Activated CD4-positive, alpha-beta T cell treated with anti-CD3 and anti-CD28 coated beads, Interleukin-2, Interleukin-4, amounts not matched to agents 100 ng/mL and 50 ng/mL, durations not matched to agents 16 hours and 8 hours (primary cell): ENCODE measurements around the gene HLA-G.
"Not testable (repeated sequence)": the region's sequence is repeated elsewhere in the genome, so short reads cannot be mapped to it uniquely, and the experiment has no call there.

Source experiments
- DNase-seq: peaks from one replicate; pipeline ENCODE4 v3.0.0-alpha.2; 2020; ENCODE audit warnings: low spot score

The HLA-G gene

DNA sequence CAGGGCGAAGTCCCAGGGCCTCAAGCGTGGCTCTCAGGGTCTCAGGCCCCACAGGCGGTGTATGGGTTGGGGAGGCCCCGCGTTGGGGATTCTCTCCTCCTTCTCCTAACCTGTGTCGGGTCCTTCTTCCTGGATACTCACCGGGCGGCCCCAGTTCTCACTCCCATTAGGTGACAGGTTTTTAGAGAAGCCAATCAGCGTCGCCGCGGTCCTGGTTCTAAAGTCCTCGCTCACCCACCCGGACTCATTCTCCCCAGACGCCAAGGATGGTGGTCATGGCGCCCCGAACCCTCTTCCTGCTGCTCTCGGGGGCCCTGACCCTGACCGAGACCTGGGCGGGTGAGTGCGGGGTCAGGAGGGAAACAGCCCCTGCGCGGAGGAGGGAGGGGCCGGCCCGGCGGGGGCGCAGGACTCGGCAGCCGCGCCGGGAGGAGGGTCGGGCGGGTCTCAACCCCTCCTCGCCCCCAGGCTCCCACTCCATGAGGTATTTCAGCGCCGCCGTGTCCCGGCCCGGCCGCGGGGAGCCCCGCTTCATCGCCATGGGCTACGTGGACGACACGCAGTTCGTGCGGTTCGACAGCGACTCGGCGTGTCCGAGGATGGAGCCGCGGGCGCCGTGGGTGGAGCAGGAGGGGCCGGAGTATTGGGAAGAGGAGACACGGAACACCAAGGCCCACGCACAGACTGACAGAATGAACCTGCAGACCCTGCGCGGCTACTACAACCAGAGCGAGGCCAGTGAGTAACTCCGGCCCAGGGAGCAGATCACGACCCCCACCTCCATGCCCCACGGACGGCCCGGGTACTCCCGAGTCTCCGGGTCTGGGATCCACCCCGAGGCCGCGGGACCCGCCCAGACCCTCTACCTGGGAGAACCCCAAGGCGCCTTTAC is at the start of gene HLA-G:
HLA-G (plus strand) TSS at position 247 of the 892 bp plus-strand sequence; CDS start at position 267, 20 bp downstream.
- no peak for DNase-seq

DNA sequence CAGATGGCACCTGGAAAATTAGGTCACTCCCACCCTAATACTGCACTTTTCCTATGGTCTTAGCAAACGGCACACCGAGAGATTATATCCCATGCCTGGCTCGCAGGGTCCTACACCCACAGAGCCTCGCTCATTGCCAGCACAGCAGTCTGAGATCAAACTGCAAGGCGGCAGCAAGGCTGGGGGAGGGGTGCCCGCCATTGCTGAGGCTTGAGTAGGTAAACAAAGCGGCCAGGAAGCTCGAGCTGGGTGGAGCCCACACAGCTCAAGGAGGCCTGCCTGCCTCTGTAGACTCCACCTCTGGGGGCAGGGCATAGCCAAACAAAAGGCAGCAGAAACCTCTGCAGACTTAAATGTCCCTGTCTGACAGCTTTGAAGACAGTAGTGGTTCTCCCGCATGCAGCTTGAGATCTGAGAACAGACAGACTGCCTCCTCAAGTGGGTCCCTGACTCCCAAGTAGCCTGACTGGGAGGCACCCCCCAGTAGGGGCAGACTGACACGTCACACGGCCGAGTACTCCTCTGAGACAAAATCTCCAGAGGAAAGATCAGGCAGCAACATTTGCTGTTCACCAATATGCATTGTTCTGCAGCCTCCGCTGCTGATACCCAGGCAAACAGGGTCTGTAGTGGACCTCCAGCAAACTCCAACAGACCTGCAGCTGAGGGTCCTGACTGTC is 47.5 kb upstream of the HLA-G start:
- DNase-seq = not testable (repeated sequence)

DNA sequence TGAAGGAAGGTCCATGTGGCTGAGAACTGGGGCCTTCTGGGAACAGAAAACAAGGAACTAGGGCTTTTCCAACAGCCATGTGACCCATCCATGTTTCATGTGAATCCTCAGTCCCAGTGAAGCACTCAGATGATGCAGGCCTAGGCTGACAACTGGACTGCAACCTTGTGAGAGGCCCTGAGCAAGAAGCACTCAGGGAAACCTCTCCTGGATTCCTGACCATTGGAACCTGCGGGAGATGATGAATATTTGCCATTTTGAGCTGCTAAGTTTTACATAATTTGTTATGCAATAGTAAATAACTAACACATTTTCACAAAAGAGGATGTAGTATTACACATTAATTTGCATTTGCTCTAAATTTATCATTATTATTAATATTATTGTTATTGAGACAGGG is 38.4 kb upstream of the HLA-G start:
- DNase-seq = no peak

DNA sequence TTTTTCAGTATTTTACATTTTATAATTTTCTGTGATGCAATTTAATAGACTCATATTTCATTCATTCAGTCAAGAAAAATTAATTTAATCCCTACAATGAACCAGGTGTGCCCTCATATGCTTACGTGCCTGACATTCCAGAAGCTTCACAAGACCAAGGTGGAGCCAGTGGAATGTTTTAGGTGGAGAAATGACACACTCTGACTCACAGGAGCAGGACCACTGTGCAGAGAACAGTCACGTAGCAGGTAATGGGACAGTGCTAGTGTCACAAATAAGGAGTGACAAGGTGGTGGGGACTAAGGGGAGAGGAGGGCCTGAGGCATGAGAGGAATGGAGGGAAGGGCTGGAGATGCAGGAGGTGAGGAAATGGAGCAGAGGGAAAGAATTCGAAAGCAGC is 37.0 kb upstream of the HLA-G start:
- DNase-seq = no peak

DNA sequence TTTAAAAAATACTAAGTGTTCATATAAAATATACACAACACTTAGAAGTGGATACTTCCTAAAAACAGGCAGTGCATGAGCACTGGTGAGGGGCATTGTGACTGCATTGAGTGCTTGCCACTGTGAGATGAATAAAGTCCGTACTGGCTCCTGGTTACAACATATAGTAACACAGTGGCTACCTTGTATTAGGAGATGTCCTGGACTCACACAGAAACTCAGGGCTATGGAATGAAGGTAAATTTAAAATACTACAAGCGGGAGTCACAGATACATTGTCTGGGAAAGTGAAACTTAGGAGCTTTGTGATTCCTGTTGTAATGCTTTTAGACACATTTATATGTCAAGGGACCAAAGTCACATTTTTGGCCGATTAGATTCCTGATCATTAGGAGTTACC is 36.5 kb upstream of the HLA-G start:
- DNase-seq = no peak

DNA sequence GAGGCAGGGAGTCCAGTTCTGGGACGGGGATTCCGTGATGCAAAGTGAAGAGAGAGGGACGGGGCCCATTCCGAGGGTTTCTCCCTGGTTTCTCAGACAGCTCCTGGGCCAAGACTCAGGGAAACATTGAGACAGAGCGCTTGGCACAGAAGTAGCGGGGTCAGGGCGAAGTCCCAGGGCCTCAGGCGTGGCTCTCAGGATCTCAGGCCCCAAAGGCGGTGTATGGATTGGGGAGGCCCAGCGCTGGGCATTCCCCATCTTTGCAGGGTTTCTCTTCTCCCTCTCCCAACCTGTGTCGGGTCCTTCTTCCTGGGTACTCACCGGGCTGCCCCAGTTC is 35.9 kb upstream of the HLA-G start:
- no peak for DNase-seq

DNA sequence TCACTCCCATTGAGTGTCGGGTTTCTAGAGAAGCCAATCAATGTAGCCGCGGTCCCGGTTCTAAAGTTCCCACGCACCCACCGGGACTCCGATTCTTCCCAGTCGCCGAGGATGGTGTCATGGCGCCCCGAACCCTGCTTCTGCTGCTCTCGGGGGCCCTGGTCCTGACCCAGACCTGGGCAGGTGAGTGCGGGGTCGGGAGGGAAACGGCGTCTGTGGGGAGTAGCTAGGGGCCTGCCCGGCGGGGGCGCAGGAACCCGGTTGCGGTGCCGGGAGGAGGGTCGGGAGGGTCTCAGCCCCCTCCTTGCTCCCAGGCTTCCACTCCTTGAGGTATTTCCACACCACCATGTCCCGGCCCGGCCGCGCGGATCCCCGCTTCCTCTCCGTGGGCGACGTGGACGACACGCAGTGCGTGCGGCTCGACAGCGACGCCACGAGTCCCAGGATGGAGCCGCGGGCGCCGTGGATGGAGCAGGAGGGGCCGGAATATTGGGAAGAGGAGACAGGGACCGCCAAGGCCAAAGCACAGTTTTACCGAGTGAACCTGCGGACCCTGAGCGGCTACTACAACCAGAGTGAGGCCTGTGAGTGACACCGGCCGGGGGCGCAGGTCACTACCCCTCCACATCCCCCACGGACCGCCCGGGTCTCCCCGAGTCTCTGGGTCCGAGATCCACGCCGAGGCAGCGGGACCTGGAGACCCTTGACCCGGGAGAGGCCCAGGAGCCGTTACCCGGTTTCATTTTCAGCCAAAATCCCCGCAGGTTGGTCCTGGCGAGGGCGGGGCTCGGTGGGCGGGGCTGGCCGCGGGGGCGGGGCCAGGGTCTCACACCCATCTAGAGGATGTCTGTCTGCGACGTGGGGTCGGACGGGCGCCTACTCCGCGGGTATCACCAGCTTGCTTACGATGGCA is 35.2 kb upstream of the HLA-G start:
- peak; percentile 63 for DNase-seq

DNA sequence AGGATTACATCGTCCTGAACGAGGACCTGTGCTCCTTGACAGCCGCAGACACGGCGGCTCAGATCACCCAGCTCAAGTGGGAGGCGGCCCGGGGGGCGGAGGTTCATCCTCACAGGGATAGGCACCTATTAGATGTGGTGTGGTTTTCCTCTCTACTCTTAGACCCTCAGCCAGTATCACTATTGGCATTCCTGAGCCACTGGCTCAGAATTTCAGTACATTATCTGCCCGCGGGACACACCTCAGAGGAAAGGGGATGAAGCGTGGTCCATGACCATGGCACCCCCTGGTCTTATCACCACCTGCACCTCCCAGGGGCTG is 34.6 kb upstream of the HLA-G start:
- no peak for DNase-seq

DNA sequence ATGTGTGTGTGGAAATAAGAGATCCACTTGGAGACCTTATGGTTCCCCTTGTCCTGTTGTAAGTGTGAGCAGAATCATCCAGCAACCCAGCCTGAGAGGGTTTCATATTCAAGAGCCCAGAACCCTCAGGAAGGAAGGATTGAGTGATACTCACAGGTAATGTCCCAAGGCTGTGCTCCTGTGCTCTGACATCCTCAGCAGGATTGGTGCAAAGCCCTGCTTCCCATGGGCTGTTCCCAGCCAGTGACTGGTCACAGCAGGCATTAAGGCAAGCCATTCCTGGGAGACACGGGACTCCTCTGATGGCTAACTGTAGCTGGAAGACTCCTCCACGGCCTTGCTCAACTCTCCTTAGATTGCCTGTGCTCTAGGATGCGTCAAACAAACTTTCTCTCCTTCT is 33.8 kb upstream of the HLA-G start:
- DNase-seq = no peak

DNA sequence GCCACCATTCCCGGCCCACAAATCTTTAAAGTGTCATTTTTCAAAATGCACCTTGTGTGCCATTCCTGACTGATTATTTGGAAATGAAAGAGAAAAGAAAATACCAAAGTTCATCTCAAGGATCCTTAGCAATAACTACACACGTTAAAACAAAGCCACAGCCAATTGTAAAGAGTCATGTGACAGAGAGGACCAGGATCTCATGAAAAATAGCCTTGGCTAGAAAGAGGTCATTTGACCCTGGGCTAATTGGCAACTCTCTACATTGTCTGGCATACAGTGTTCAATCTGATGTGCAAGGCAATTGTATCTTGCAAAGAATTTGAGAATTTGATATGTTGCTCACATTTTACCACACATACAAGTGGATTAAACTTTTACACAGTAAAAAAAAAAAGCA is 31.6 kb upstream of the HLA-G start:
- no peak for DNase-seq

DNA sequence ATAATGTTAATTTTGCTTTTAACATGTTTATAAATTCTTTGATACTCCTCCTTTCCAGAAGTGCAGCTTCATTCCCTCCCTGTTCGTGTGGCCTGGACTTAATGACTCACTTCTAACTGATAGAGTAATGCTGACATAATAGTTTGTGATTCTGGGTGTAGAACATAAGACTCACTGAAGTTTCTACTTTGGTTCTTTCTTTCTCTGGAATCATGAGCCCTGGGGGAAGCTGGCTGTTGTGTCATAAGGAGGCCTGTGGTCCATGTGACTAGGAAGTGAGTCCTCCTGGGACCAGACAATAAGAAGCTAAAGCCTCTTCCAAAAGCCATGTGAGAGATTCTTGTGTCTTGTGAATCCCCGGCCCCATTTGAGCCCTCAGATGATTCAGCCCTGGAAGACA is 30.5 kb upstream of the HLA-G start:
- DNase-seq = no peak

DNA sequence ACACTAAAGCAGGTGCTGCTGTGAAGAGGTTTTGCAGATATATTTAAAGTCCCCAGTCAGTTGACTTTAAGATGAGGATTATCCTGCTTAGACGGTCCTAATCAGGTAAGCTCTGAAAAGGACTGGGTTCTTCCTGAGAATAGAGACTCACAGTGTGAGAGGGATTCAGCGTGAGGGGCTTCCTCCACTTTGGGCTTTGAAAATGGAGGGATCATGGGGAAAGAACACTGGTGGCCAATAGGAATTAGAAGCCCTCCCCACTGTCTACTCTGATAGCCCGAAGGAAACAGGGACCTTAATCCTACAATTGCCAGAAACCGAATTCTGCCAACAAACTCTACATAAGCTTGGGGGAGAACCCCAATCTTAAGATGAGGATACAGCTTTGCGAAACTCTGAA is 29.7 kb upstream of the HLA-G start:
- DNase-seq = no peak

DNA sequence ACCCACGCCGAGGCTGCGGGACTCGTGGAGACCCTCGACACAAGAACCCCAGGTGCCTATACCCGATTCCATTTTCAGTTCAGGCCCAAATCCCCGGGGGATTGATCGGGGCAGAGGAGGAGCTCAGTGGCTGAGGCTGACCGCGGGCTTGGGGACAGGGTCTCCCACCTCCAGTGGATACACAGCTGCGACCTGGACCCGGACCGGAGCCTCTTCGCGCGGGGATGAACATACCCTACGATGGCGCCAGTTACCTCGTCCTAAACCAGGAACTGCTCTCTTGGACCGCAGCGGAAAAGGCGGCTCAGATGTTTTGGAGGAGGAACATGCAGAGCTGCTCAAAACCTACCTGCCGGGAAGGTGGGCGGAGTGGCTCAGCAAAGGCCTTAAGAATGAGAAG is 27.4 kb upstream of the HLA-G start:
- DNase-seq = no peak

DNA sequence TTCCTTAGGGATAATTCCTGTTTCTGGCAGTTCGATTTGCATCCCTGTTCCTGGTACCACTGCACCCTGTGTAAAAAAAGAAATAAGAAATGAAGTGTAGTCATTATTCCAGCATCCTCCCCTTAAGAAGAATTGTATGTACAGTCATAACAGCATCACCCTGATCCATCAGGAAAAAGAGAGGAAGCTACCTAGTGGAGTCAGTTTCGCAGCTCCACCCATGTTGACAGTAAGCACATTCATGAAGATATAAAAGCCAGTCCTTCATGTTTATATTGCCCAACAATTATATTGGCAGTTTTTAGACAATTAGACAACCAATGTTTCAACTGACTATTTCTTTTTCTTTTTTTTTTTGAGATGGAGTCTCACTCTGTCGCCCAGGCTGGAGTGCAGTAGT is 21.2 kb upstream of the HLA-G start:
- DNase-seq = no peak

DNA sequence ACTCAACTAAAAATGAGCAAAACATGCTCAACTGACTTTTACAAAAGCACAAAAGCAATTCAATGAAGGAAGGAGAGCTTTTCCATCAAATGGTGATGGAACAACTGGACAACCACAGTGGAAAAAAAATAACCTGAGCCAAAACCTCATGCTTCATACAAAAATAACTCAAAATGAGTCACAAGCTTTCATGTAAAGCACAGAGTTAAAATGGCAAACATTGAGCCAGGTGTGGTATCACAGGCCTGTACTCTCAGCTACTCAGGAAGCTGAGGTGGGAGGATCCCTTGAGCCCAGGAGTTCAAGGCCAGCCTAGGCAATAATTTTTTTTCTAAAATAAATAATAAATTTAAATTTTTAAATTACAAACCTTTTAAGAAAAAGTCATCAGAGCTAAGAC is 18.4 kb upstream of the HLA-G start:
- DNase-seq = no peak

DNA sequence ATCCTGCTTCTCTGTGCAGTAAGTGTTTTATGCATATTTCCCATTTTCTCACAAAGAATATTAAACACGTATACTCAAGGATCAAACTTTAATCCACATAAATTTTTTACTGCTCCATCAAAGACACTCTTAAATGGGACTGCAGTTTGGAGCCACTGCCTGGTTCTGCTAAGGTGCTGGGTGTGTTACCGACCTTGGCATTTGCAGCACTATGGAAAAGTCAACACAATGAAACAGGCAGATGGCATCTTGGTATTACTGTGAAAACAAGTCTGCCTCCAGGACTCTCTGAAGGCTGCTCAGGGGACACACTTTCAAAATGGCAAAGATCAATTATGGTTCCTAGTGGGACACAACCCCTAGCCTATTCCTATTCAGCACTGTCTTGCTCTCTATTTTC is 17.3 kb upstream of the HLA-G start:
- no peak for DNase-seq

DNA sequence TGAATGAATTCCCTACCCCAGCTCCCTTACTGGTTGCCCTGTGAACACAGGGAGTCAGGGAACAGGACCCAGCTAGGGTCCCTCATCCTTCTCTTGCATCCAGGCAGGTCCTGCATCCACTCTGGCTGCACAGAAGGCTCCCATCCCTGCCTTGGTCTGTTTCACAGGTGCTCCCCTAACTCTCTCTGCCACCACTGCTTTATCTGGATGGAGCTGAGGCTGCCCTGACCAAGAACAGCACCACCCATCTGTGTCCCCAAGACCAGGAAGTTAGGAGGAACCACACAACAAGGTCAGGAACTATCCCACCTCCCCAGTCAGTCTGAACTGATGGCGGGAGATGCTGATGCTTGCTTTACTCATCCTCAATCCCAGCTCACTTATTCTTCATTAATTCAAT is 16.2 kb upstream of the HLA-G start:
- no peak for DNase-seq

DNA sequence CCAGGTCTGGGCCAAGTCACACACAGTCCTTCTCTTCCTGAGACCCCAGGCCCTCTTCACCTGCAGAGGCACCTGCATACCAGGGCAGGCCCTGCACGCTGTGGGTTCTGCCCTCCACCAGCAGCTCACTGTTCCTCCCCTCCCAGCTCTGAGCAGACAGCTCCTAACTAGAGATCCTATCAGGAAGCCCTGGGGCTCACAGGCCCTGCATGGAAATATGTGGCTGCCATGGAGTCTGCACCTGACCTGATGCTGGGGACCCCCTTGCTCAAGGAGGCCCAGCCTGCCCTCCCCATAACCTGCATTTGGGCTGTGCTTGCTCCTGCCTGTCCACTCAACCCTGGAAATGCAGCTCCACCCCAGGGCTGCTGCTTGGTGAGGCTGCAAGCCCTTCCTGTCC is 14.6 kb upstream of the HLA-G start:
- no peak for DNase-seq

DNA sequence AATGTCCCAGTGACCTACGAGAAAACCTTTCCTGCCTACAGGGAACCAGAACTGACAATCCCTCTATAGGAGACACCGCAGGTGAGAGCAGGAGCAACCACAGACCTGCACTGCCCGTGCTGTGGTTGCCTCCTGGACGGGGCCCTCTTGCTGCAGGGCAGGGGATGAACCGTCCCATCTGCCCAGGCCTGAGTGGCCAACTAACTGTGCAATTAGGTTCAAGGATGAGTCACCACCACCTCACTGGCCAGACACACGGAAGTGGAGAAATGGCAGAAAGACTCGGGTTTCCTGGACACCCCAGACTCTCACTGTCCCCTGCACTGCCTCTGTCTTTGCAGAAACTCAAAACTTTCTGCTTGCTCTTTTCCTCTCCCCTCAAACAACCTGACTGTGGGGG is 13.8 kb upstream of the HLA-G start:
- DNase-seq = no peak

DNA sequence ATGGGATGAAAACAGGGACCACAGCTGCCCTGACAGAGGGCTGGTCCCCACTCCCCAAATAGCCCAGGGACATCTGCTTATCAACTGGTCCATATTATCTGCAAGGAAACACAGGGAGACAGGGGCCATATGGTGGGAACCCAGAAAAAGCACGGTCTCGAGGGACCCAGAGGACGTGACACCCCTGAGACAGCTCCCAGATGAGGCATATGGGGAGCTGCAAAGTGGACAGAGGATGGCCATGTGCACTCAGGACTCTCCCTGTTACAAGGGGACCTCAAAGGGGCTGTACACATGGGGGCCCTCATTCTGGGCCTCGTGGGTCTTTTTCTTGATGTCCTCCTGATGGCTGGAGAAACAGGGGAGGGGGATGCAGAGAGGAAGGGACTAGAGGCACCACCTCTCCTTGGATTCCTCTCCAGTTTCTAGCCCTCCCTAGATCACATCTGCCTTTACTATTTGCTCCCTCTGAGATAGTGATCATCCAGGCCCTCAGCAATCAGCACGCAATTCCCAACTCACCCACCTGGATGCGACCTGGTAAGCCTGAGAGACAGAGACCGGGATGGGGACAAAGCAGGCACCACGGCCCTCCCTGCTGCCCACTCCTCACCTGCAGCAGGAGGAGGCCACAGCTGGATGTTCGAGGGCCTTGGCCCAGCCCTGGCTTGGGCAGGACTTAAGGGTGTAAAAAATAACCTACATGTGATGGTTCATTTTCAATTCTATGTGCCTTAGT is 13.1 kb upstream of the HLA-G start:
- DNase-seq = no peak

DNA sequence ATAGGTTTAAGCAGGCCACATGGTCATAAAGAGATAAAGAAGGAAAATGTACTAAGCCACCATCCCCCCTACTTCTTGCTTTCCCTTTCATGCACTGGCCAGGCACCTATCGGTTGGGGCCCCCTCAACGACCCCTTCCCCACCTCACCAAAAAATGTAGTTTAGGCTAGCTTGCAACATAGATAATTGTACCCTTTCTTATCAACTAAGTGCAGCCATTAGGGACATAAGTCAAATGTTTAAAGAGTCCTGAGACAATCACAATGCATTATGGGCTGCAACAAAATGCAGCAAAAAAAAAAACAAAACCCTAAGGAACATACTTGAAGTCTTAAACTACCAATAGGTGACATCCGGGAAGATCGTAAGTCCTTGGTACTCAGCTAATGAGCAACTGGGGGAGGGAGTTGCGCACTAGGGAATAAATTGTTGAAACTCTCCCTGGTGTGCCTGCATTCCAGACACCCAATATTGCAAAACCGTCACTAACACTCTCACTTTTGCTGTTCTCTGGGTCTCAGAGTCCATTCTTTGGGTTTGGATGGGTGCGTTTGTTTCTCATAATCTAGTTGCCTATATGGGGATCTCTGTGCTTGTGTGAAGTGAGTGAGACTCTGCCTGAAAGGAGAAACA is 12.4 kb upstream of the HLA-G start:
- no peak for DNase-seq

DNA sequence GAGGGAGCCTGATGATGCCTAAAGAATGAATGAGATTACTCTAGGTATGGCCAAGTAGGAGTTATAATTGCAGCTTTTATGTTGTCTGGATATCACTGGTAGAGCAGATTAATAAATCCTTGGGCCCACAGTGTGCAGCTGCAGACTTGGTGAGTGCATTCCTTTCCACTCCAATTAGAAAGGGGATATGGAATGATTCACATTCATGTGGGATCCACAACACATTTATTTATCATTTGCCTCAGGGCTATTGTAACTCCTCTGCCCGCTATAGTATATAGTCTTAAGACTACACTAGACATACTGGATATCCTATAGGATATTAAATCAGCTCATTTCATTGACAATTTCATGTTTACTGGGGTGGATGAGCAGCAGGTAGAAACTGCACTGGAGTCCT is 11.6 kb upstream of the HLA-G start:
- DNase-seq = no peak
